ENCODE results near the gene MYH14.

DNA sequence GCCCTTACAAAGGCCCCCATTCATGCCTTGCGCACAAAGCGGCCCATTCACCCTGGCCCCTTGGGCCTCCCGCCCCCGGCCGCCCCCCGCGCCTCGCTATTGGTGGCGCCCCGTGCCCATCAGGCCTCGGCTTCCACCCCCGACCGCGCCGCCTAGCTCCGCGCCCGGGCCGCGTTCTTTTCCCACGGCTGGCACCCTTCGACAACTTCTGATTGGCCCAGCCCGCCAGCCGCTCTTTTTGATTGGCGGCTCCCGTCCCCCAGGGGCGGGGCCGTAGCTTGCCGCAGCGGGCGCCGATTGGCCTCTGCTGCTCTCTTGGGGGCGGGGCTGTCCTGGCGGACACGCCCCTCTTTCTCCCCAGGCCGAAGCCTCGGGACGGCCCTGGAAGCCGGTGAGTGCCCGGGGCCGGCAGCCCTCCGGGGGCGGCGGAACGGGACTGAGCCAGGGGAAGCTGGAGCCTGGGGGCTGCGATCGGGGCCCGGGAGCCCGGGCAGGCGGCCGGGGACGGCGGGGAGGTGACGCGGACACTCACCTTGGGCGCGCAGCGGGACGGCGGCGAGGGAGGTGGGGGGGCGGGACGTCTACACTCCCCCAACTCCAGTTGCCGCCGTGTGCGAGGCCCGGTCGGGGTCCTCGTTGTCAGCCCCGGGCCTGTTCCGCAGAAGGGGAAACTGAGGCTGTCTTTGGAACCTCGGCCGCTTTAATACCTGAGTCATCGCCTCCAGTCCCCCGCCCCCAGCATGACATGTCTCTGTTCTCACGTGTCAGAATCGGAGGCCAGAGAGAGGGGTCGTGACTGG lies at the start of gene MYH14:
- TF ChIP-seq GATA3 (IDR thresholded peaks at IDR 0.05; ENCODE audit: low read depth, low read length) (no peak), GATA2 (IDR thresholded peaks at IDR 0.05; ENCODE audit: low read depth, low read length) (no peak)

All from SH-SY5Y (cell line).